Activated T-cell treated with anti-CD3 and anti-CD28 coated beads for 1 hour (primary cell): ENCODE data around the gene GPC4.

Experiments
- DNase-seq: peaks from one replicate; pipeline ENCODE4 v3.0.0-alpha.2; 2020; ENCODE audit warnings: low read depth

Gene GPC4

GRCh38 chrX:133415276-133416105, at the start of gene GPC4:
Gene GPC4 (minus strand): TSS chrX:133415489. CDS start chrX:133414965, 524 bp downstream.
- no peak for DNase-seq

- no peak for DNase-seq
Measured at GRCh38 chrX:133461231-133461630, 45.9 kb upstream of the GPC4 start.

GRCh38 chrX:133454924-133455323, 39.6 kb upstream of the GPC4 start:
- DNase-seq = no peak

- DNase-seq = no peak
Measured at GRCh38 chrX:133454491-133454914, 39.2 kb upstream of the GPC4 start.

- no peak for DNase-seq
Measured at GRCh38 chrX:133448512-133449076, 33.3 kb upstream of the GPC4 start.

- DNase-seq = no peak
Measured at GRCh38 chrX:133444952-133445831, 29.9 kb upstream of the GPC4 start.

GRCh38 chrX:133444196-133444595, 28.9 kb upstream of the GPC4 start:
- DNase-seq = no peak

GRCh38 chrX:133440797-133441163, 25.5 kb upstream of the GPC4 start:
- no peak for DNase-seq

GRCh38 chrX:133440081-133440796, 24.9 kb upstream of the GPC4 start:
- no peak for DNase-seq

GRCh38 chrX:133437766-133438165, 22.5 kb upstream of the GPC4 start:
- no peak for DNase-seq

- no peak for DNase-seq
Measured at GRCh38 chrX:133437356-133437755, 22.1 kb upstream of the GPC4 start.

GRCh38 chrX:133435544-133436124, 20.3 kb upstream of the GPC4 start:
- no peak for DNase-seq

GRCh38 chrX:133434197-133434820, 19.0 kb upstream of the GPC4 start:
- no peak for DNase-seq

GRCh38 chrX:133419911-133420310, 4.6 kb upstream of the GPC4 start:
- DNase-seq = no peak

GRCh38 chrX:133418588-133418987, 3.3 kb upstream of the GPC4 start:
- no peak for DNase-seq

GRCh38 chrX:133417364-133417763, 2.1 kb upstream of the GPC4 start:
- no peak for DNase-seq

- no peak for DNase-seq
Measured at GRCh38 chrX:133414406-133415275, 648 bp downstream of the GPC4 start.

- DNase-seq = no peak
Measured at GRCh38 chrX:133413218-133413925, 1.9 kb downstream of the GPC4 start.

GRCh38 chrX:133412665-133413064, 2.6 kb downstream of the GPC4 start:
- no peak for DNase-seq

GRCh38 chrX:133412246-133412645, 3.0 kb downstream of the GPC4 start:
- DNase-seq = no peak
